Hippocampal formation (tissue), 2 donors: ENCODE data around the gene DUS4L.
A peak's percentile ranks its signal among the peaks of the same experiment; 100 is the strongest.

Experiments used
- DNase-seq, 2 donors: peaks; one replicate each; lab custom pipeline; 2025; lab: John Stamatoyannopoulos, UW

The DUS4L gene

DNA sequence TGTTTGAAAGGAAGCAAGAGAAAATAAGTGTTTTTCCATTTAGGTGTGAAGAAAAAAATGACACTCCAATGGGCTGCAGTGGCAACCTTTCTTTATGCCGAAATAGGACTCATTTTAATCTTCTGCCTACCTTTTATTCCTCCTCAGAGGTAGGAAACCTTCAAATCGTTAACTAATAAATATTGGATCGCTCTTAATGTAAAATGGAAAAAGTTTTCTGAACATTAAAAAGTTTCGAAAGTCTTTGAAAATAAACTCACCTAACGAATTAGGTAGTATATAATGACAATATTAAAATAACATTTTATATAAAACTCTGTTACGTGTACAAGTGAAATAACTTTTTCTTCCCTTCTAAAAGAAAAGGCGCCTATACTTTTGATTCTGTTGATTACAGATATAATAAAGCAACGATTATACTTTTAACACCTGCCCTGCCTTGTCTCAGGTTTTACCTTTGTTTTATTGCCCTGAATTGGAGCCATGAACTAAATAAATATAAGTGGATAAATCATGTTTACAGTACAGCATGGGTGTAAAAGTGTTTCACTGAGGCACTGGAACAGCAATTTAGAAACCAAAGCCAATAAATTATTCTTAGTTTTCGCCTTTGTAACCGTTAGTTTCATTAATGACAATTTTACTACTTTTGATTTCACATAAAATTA lies 17.1 kb downstream of the DUS4L start:
- no peak for DNase-seq

DNA sequence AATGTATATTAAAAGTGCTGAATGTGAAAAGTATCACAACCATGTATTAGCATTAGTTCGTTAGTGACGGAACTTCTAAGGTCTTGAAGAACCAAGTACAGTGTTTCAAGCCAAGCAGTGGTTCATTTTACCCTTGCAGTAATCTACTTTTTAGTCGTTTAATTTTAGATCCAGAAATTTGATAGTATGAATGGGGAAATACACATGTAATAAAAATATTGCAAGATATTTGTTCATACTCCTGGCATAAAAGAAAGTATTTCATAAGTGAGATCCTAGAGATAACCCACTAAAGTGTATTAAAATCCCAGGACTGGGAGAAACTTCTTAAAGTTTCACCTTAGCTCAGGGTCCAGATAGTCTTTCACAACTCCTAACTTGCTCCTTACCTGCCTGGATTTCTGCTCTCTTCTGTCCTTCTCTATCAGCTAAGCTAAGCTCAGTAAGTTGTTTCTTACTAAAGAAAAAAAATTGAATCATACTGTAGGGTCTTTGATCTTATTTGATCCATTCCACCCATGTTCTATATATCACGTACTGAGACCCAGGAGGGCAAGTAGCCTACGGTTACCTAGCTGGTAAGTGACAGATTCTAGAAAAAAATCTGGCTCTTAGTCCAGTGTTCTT lies 17.7 kb downstream of the DUS4L start:
- no peak for DNase-seq

DNA sequence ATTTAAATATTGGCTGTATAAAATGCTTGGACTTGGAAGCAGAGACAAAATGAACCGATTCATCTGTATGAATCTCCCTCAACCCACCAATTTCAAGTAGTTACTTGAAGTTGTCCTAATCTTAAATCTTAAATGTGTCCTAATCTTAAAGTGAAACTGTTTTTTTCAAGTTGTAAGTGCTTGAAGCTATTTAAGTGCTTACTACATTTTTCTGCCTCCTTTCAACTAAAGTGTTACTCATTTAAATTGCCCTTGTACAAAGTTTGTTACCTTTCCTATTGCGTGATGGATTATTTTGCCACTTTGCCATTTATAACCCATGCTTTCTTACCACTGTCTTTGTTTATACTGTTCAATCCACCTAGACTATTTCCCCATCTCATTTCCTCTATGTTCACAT lies 19.1 kb downstream of the DUS4L start:
- DNase-seq, result no peak

DNA sequence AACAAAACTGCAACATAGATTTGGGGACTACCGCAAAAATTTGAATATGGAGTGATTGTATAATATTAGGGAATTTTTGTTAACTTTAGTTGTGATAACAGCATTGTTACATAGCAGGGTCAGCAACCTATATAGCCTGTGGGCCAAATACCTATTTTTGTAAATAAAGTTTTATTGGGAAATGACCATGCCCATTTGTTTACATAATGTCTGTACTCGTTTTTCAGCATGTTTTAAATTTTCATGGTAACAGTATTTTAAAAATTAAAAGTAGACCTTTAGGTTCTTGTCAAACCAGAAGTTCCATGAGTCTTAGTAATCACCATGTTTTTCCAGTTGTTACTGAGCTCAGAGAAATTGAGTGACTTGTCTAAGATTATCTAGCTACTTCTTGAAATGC lies 20.9 kb downstream of the DUS4L start:
- no peak for DNase-seq

DNA sequence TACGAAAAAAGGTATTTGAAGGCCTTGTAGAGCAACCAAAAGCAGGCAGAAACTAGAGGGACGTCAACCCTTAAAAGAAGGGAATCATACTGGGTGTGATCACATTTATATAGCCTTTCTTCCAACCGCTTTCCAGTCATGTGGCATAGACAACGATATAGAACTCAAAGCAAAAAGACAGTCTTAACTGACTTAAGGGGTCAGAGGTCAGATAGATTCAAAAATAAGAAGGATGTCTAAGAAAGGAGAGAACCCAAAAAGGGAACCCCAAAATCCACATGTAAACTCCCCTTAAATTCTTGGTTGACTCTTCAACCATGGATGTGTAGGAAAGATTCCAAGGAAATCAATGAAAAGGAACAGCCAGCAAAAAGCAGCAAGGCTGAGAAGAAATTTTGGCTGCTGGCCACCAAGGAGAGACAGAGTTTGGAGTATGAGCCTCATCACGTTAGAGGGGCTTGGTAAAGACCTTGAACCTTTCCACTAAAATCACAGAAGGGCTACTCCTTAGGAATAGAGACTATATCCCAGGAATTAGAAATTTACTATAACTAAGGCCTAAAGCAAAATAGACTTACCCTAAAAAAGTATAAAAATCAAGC lies 24.9 kb downstream of the DUS4L start:
- no peak for DNase-seq

DNA sequence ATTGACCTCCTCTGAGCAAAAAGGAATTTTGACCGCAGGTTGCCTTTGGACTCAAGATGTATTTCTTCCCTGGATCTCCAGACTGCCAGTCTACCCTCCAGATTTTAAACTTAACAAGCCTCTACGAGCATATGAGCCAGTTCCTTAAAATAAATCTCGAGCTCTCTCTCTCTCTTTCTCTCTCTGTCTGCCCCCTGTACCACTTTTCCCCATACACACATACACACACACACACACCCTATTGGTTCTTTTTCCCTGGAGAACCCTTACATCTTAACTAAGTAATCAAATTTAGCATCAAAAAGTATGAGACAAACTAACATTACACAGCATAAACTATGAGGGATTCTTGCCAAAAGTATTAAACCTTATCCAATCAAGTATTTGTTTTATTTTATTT lies 27.6 kb downstream of the DUS4L start:
- DNase-seq, result no peak

DNA sequence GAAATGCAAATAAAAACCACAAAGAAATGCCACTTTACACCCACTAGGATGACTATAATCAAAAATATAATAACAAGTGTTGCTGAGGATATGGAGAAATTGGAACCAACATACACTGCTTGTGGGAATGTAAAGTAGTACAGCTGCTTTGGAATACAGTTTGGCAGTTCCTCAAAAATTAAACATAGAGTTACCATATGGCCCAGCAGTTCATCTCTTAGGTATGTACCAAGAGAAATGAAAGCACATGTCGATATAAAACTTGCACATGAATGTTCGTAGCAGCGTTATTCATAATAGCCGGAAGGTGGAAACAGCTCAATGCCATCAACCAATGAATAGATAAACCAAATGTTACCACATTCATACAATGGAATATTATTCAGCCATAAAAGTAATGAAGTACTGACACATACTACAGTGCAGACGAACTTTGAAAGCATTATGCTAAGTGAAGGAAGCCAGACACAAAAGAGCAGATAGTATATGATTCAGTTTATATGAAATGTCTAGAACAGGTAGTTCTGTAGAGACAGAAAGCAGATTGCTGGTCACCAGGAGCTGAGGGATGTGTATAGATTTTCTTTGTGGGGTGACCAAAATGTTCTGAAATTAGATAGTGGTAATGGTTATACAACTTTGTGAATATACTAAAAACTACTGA lies 28.7 kb downstream of the DUS4L start:
- DNase-seq, result no peak

DNA sequence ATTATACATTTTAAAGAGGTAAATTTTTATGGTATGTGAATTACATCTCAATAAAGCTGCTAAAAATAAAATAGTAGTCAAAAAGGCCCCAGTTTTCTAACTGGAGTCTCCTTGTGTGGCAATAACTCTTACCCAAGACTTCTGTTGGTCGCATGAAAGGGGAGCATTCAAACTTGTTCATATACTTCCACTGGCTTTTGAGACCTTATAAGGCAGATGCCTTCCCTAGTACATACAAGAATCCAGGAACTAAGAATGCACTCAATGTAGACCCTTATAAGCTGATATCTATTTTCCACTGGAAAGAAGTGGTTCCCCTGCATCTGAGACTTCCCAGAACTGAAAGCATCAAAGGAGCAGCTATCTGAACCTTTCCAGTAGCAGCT lies 29.2 kb downstream of the DUS4L start:
- DNase-seq, result no peak

DNA sequence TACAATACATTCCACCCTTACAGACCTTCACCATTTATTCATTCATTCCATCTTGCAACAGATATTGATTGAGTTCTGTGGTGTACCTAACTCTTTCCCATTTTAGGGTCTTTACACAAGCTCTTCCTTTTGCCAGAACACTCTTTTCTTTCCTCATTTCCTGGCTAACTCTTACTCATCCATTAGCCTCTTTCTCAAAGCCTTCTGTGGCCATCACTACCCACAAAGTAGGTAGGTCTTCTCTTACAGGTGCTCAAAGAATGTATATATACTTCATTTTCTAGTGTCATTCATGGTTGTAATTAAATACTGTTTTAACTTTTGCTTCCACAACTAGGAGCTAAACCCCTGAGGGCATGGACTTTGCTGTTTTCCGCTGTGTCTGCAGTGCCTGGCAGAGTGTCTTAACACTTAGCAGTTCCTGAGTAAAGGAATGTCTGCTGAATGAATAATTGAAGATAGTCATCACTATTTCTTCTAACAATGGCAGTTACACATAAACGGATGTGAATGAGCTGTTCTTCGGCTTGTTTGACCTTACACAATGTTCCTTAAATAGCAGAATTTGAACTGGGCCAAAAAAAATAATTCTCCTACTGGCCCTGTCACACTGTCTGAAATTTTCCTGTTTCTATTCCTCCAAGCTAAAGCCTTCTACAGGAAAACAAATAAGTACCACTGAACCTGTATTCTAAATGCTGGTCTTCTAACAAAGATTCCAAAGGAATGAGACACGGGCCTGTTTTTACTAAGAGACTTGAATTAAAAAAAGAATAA lies 31.4 kb downstream of the DUS4L start:
- no peak for DNase-seq

DNA sequence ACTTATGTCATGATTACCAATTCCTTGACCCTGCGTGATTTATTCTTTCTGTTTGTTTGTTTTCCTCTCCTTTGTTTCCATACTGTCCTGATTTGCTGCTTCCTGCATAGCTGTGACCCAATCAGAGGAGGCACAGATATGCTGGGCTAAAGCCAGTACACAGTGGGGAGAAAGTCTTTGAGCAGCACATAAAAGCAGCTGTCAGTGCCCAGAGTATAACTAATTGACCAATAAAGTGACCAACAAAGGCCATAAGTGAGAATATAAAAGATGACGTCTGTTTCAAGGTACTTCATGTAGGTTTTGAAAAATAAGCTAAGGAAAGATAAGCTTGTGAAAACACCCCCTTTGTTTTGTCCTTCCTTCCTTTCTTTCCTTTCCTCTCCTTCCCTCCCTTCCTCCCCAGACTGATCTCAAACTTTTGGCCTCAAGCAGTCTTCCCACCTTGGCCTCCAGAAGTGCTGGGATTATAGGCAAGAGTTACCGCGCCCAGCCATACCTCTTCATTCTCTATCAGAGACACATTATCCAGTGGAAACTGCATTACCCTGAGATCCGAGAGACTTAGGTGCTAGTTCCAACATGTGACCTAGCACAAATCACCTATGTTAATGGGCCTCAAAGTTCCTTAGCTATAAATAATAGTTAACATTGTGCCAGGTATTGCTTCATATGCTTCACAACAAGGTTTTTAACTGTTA lies 33.3 kb downstream of the DUS4L start:
- DNase-seq, result no peak

DNA sequence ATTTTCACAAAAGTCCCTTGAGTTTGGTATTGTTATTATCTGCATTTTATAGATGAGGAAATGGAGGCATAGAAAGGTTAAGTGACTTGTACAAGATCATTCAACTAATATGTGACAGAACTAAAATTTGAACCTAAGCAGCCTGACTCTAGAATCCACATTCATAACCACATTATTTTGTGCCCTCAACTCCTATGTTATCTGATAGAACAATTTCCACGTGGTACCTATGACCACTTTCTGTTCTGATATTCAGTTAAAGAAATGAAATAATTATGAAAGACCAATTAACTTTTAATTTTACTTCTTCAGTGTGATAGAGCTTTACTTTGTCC lies 33.8 kb downstream of the DUS4L start:
- no peak for DNase-seq

DNA sequence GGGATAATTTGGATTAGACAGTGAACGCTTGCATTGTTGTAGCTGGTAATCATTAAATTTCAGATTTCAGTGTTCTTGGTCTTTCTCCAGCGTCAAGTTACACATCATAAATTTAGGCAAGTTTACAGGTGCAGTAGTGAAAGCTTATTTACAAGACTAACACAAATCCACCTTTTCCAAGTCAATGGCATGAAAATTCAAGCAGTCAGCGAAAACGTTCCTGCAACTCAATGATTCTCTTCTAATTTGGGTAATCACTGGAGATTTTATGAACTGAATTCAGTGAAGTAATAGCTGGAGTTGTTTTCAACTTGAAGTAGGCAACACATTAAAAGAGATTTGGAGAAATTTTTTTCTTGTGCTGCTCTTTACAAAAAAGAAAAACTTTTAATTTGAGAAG lies 34.2 kb downstream of the DUS4L start:
- no peak for DNase-seq

DNA sequence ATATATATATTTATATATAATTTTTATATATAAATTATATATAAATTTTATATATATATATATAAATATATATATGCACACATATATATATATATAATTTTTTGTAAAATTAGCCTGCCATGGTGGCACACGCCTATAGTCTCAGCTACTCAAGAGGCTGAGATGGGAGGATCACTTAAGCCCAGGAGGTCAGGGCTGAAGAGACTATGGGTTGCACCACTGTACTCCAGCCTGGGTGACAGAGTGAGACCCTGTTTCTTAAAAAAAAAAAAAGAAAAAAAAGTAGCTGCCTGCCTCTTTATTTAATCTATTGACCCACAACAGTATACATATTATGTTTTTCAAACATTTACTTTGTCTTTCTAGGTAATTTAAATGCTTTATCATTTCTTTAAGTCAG lies 35.5 kb downstream of the DUS4L start:
- no peak for DNase-seq

DNA sequence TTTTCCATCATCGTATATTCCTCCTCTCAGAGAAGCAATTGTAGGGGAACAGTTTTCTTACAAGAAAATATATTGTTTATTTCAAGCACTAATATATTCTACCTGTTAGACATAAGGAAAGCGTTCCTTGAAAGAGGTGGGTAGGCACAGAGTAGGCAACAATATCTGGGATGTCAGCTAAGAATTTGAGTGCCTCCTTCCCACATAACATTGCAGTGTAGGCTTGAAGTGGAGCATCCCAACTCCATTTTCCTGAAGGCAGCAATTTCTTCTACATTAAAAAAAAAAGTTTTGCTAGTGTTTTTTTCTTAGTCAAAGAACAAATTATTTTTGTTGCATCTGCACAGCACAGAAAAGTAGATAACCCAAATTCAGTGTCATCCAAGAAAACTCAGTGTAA lies 37.0 kb downstream of the DUS4L start:
- no peak for DNase-seq

DNA sequence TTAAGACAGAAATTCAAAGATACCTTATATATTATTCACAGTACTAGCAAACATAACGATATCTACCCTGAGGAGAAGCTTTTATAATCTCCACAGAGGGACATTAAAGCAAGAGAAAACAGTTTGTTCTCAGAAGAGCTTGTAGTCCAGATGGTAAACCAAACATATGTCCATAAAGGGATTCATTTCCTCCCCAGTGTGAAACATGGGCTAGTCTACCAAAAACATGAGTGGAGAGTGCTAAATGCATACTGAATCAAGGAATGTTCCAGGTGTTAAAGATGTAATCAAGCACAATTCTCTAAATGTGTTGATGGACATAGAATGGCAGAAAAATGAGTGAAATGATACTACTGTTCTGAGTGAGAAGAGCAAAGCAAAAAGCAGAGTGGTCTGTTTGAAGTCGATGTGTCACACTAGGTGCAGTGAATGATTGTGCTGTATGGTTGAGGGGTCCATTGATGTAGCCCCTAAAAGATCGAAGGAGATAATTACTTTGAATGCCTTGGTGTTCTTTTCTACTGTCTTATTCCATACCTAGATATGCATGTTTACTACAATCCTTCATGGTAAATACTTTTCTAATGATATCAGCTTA lies 41.5 kb downstream of the DUS4L start:
- peak in 1 of 2 donors; percentile 15 for DNase-seq

DNA sequence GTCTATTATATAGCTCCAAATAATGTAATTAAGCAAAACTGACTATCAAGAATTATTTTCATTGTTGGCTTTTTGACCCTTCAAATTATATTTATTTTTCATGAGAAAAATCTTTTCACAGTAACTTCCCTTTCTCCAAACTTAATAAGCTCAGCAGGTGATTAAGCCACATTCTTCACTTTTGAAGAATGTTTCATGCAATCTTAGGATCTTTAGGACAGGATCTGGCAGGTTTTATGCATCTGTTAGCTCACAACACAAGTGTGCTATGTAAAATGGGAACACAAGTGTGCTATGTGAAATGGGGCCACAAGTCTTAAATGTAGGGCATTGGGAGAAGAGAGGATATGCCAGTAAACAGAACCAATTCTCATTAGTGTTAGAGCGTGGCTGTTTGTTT lies 42.5 kb downstream of the DUS4L start:
- DNase-seq, result no peak

DNA sequence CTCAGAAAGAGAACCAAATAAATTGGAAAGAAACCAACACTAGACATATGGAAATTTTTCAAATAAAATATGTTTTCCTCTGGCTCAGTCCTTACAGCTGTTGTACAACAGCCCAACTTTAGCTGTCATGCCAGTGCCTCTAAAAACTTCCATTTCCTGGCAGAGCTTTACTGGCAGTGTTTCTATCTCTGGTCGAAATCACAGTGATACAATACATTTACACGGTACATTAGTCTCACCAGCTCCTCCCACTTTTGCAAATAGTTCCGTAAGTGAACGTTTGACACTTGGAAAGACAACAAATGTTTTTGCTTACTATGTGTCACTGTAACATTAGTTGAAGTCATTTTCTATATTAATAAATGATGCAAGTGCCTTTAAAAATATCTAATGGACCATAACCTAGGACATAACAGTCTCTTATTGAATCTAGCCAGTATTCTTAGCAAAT lies 46.1 kb downstream of the DUS4L start:
- DNase-seq, result no peak

DNA sequence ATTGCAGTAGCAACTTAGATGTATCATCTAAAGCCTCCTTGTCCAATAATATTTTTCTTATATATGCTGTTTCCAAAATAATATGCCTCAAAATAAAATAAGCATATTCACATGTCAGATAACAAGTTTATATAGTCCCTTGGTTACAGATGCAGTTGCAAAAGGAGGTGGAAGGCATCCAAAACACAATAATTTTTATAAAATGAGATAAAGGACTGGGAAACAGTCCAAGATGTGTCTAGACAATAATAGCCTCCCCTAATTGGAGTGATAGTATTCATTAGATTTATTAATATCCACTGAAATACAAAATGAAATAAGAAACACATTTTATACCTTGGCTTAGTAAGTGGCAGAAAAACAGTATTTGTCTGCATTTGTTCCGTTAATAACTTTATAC lies 46.6 kb downstream of the DUS4L start:
- no peak for DNase-seq

DNA sequence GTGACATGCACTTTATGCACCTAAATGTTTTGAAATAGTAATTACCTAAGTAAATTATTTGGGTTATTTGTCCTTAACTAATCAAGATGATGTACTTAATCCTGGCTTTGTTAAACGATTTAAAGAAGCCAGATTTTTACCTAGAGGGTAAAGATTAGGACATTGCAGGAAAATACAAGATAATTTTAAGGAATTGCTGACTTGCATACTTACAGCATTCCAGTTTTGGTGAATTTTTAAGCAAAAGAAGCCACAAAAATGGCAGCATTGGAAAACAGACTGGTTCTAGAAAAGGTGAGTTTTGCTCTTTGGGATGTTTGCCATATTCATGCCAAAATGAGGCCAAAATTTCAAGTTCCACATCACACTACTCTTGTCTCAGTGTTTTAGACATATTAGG lies 49.7 kb downstream of the DUS4L start:
- DNase-seq, result no peak

DNA sequence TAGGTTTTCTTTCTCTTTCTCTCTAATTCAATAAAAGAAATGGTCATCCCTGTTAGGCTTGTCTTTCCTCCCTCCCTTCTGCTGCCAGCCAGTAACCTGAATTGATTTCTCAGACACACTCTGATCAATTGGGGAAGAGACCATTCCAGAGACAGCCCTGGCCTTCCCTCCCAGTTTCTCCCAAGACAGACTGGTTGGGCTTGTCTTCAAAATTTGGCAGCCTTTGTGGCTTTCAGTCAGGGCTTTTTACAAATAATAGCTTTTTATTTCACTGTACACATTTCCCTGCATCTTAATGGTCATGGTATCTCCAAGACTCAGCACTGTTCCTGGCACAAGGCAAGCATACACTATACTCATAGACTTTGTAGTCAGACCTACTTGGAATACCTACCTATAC lies 50.2 kb downstream of the DUS4L start:
- no peak for DNase-seq

DNA sequence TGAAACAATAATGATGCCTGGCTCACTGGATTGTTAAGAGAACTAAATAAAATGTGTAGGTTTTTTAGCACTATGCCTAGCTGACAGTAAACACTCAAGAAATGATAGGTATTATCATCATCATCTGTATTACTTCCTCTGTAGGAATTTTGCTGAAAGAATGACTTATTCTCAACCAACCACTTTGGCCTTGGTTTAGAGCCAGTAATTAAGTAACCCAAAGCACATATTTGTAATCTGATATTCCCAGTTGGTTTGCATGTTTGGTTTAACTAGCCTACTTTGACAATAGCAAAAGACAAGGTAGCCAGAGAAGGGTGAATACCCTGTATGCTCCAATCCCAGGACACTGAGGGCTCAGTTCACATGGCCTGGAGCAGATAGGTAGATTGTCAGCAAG lies 50.7 kb downstream of the DUS4L start:
- no peak for DNase-seq
